Nephron progenitor cell (in vitro differentiated cells): ENCODE results near the gene DCTN3.
A peak's percentile ranks its signal among the peaks of the same experiment; 100 is the strongest.

ENCODE experiments used
- DNase-seq: peaks from one replicate; pipeline ENCODE4 v3.0.0; 2021
- H3K27ac Mint-ChIP-seq: 2 replicates; pipeline ENCODE4 v1.8.0; 2021; ENCODE audit warnings: mild to moderate bottlenecking, moderate library complexity, mixed read lengths
- H3K27me3 Mint-ChIP-seq: 2 replicates; pipeline ENCODE4 v1.8.0; 2021; ENCODE audit warnings: mild to moderate bottlenecking, low read depth, mixed read lengths; ENCODE audit not compliant: poor library complexity
- H3K36me3 Mint-ChIP-seq: 2 replicates; pipeline ENCODE4 v1.8.0; 2021; ENCODE audit warnings: low read depth, mixed read lengths
- H3K4me1 Mint-ChIP-seq: 2 replicates; pipeline ENCODE4 v1.8.0; 2021; ENCODE audit warnings: mixed read lengths
- H3K4me3 Mint-ChIP-seq: 2 replicates; pipeline ENCODE4 v1.8.0; 2021; ENCODE audit warnings: mild to moderate bottlenecking, moderate library complexity, mixed read lengths
- H3K9me3 Mint-ChIP-seq: 2 replicates; pipeline ENCODE4 v1.8.0; 2021; ENCODE audit warnings: mild to moderate bottlenecking, moderate library complexity, mixed read lengths
- CTCF ChIP-seq: fragments of 200-600 bp; sonication (generic); IDR thresholded peaks from 2 replicates; pipeline ENCODE4 v1.5.0; 2021; ENCODE audit warnings: antibody characterized with exemption

DCTN3 gene

DNA sequence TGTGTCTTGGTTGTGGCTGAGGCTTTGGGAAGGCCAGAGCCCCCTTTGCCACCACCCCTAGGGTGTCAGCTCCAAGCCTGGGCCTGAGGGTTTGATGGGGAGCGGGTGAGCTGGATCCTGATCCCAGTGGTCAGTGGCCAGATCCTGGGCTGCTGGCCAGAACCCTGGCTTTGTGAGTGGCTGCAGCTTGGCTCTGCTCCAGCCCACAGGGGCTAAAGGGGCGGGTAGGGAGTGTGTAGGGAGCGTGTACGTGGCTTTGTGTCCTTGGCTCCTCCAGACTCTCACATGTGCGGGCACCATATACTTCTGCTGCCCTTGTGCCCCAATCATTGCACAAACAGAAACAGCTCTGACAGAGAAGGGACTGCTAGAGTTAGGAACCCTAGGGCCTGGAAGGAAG, 30.5 kb upstream of the DCTN3 start:
- no peak for DNase-seq
- Mint-ChIP-seq H3K36me3 (peaks cover 24% of the 10 kb centered on the region), H3K4me3 (peak overlapping the region; percentile 82), H3K27ac (peak overlapping the region; percentile 99), H3K27me3 (no peaks in the 10 kb centered on the region), H3K4me1 (peaks cover 89% of the 10 kb centered on the region), H3K9me3 (no peaks in the 10 kb centered on the region)
- no peak for TF ChIP-seq CTCF

DNA sequence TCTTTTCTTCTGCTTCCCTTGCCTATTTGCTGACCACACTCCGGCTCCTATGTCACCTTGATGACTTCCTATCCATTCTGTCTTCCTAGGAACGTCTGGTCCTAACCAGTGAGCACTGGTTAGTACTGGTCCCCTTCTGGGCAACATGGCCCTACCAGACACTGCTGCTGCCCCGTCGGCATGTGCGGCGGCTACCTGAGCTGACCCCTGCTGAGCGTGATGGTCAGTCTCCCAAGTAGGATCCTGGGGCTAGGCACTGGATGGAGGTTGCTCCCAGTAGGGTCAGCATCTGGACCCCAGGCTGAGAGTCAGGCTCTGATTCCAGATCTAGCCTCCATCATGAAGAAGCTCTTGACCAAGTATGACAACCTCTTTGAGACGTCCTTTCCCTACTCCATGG, 28.4 kb upstream of the DCTN3 start:
- Mint-ChIP-seq H3K27me3 (peaks cover 6% of the 10 kb centered on the region), H3K27ac (peak overlapping the region; percentile 24), H3K36me3 (peaks cover 24% of the 10 kb centered on the region), H3K9me3 (no peaks in the 10 kb centered on the region), H3K4me1 (peaks cover 82% of the 10 kb centered on the region), H3K4me3 (peak overlapping the region; percentile 94)
- no peak for TF ChIP-seq CTCF
- DNase-seq = no peak

GRCh38 chr9:34647651-34648050, 27.4 kb upstream of the DCTN3 start:
- peak overlapping the region; percentile 94 for H3K4me3 Mint-ChIP-seq
- peaks cover 24% of the 10 kb centered on the region for H3K36me3 Mint-ChIP-seq
- TF ChIP-seq CTCF = no peak
- peaks cover 71% of the 10 kb centered on the region for H3K4me1 Mint-ChIP-seq
- peak overlapping the region; percentile 87 for H3K27ac Mint-ChIP-seq
- DNase-seq = no peak
- H3K9me3 Mint-ChIP-seq = no peaks in the 10 kb centered on the region
- peaks cover 6% of the 10 kb centered on the region for H3K27me3 Mint-ChIP-seq

DNA sequence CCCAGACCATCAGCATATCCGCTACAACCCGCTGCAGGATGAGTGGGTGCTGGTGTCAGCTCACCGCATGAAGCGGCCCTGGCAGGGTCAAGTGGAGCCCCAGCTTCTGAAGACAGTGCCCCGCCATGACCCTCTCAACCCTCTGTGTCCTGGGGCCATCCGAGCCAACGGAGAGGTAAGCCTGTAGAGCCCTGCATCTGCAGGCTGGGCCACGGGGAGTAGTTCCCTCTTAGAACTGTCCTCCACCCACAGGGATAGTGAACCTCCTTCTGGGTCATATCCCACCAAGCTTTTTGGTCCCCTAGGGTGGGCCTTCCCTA, 26.7 kb upstream of the DCTN3 start:
- DNase-seq = no peak
- Mint-ChIP-seq H3K9me3 (no peaks in the 10 kb centered on the region), H3K27ac (peak overlapping the region; percentile 87), H3K4me3 (peak overlapping the region; percentile 94), H3K27me3 (peaks cover 6% of the 10 kb centered on the region), H3K4me1 (peaks cover 65% of the 10 kb centered on the region), H3K36me3 (peaks cover 24% of the 10 kb centered on the region)
- no peak for TF ChIP-seq CTCF

DNA sequence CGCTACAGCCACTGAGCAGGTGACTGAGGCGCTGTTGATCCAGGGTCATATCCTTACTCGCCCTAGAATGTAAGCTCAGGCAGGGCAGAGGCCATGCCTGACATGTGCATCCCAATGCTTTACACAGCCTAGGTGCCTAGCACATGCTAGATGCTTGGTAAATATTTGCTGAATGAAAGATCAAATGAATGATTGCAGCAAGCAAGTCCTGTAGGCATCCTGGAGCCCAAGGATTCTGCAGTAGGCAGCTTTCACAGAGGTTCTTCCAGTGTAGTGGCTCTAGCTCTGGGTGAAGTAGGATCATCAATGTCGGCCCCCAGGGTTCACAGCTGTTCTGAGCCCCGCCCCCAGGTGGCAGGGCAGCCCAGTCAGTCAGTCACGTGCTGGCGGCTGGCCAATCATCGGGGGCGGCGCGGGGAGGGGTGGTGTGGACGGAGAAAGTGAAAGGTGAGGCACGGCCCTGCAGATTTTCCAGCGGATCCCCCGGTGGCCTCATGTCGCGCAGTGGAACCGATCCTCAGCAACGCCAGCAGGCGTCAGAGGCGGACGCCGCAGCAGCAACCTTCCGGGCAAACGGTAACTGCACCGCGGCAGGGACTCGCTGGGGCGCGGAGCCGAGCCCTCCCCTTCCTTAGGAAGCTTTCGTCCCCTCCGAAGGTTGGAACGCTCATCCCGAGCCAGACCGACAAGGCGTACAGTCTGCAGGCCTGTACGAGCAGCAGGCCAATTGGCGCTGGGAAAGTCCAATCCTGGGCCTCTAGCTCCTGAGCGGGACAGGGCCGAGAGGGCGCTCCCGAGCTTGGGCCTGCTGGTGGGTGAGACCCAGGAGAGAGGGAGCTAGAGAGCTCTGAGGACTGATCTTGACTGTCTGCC, 26.2 kb upstream of the DCTN3 start, which contains the start of gene GALT:
TSS of gene GALT (plus strand) at position 465 of the 873 bp plus-strand sequence. CDS start at position 495, 30 bp downstream.
- peak within 1 kb of the TSS; percentile 87 for H3K27ac Mint-ChIP-seq
- H3K4me3 Mint-ChIP-seq = peak within 1 kb of the TSS; percentile 94
- peaks cover 24% of the 10 kb centered on the region for H3K36me3 Mint-ChIP-seq
- DNase-seq = peak; percentile 96
- TF ChIP-seq CTCF = no peak
- H3K9me3 Mint-ChIP-seq = no peaks in the 10 kb centered on the region
- H3K27me3 Mint-ChIP-seq = peaks cover 6% of the 10 kb centered on the region
- peaks cover 59% of the 10 kb centered on the region for H3K4me1 Mint-ChIP-seq
